Nephron (organoid): ENCODE measurements around the gene DHH.

Experiments
- H3K27ac Mint-ChIP-seq, 3 experiments: 2 replicates each; pipeline ENCODE4 v1.8.0; 2020; ENCODE audit warnings: mixed read lengths in 3 of 3, mild to moderate bottlenecking in 2 of 3, moderate library complexity in 1 of 3
- H3K27me3 Mint-ChIP-seq: 2 replicates; pipeline ENCODE4 v1.8.0; 2021; ENCODE audit warnings: low read depth, mild to moderate bottlenecking, moderate library complexity, mixed read lengths
- H3K36me3 Mint-ChIP-seq: 2 replicates; pipeline ENCODE4 v1.8.0; 2020; ENCODE audit warnings: low read depth, mixed read lengths
- H3K4me1 Mint-ChIP-seq: 2 replicates; pipeline ENCODE4 v1.8.0; 2020; ENCODE audit warnings: mixed read lengths
- H3K4me3 Mint-ChIP-seq, 3 experiments: 2 replicates each; pipeline ENCODE4 v1.8.0; 2020; ENCODE audit warnings: mild to moderate bottlenecking in 3 of 3, mixed read lengths in 3 of 3, moderate library complexity in 2 of 3
- H3K9me3 Mint-ChIP-seq: 2 replicates; pipeline ENCODE4 v1.8.0; 2020; ENCODE audit warnings: mixed read lengths
- CTCF ChIP-seq, 3 experiments: fragments of 200-600 bp; sonication (generic); IDR thresholded peaks; one replicate each; pipeline ENCODE4 v1.5.0; 2021; ENCODE audit warnings: antibody characterized with exemption in 3 of 3; ENCODE audit not compliant: unreplicated experiment in 3 of 3

DHH gene

GRCh38 chr12:49054096-49054495 is 40.5 kb downstream of the DHH start:
- no peaks in the 10 kb centered on the region for H3K9me3 Mint-ChIP-seq
- H3K4me1 Mint-ChIP-seq = peaks cover 31% of the 10 kb centered on the region
- H3K4me3 Mint-ChIP-seq = no peak overlapping the region
- no peaks in the 10 kb centered on the region for H3K27me3 Mint-ChIP-seq
- H3K36me3 Mint-ChIP-seq = peaks cover 58% of the 10 kb centered on the region
- no peak for TF ChIP-seq CTCF (IDR thresholded peaks at IDR 0.05; ENCODE audit: unreplicated experiment in 3 of 3)
- H3K27ac Mint-ChIP-seq = no peak overlapping the region

GRCh38 chr12:49052451-49053208 is 42.0 kb downstream of the DHH start:
- TF ChIP-seq CTCF (IDR thresholded peaks at IDR 0.05; ENCODE audit: unreplicated experiment in 3 of 3) = no peak
- Mint-ChIP-seq H3K4me3 (no peak overlapping the region), H3K27me3 (no peaks in the 10 kb centered on the region), H3K36me3 (peaks cover 73% of the 10 kb centered on the region), H3K9me3 (no peaks in the 10 kb centered on the region), H3K27ac (no peak overlapping the region), H3K4me1 (peaks cover 23% of the 10 kb centered on the region)

GRCh38 chr12:49051777-49052438 is 42.7 kb downstream of the DHH start:
- Mint-ChIP-seq H3K9me3 (no peaks in the 10 kb centered on the region), H3K27me3 (no peaks in the 10 kb centered on the region), H3K4me3 (no peak overlapping the region), H3K4me1 (peaks cover 15% of the 10 kb centered on the region), H3K36me3 (peaks cover 78% of the 10 kb centered on the region), H3K27ac (no peak overlapping the region)
- TF ChIP-seq CTCF (IDR thresholded peaks at IDR 0.05; ENCODE audit: unreplicated experiment in 3 of 3) = no peak

GRCh38 chr12:49051373-49051764 is 43.2 kb downstream of the DHH start:
- Mint-ChIP-seq H3K27ac (no peak overlapping the region), H3K4me1 (peaks cover 10% of the 10 kb centered on the region), H3K4me3 (no peak overlapping the region), H3K27me3 (no peaks in the 10 kb centered on the region), H3K9me3 (no peaks in the 10 kb centered on the region), H3K36me3 (peaks cover 83% of the 10 kb centered on the region)
- TF ChIP-seq CTCF (IDR thresholded peaks at IDR 0.05; ENCODE audit: unreplicated experiment in 3 of 3) = no peak

- no peak for TF ChIP-seq CTCF (IDR thresholded peaks at IDR 0.05; ENCODE audit: unreplicated experiment in 3 of 3)
- Mint-ChIP-seq H3K4me3 (no peak overlapping the region), H3K9me3 (no peaks in the 10 kb centered on the region), H3K36me3 (peaks cover 86% of the 10 kb centered on the region), H3K27ac (no peak overlapping the region), H3K4me1 (peaks cover 4% of the 10 kb centered on the region), H3K27me3 (no peaks in the 10 kb centered on the region)
Observed at GRCh38 chr12:49050507-49051372, 43.9 kb downstream of the DHH start.
